ENCODE measurements around the gene PRR15L. TPM values are rescaled to one million over a fixed set of nuclear protein-coding genes. Genes with fewer than 3 reads are reported as not detected.

PRR15L gene
- total RNA-seq, 1 experiment from 2014 or later: 0.18 TPM

- POLR2A ChIA-PET: no interaction called here
- TF ChIP-seq SIN3A (IDR thresholded peaks at IDR 0.05; ENCODE audit: borderline replicate concordance, insufficient read depth, low read depth, low read length): no peak
- TF ChIP-seq, protein P1, sequence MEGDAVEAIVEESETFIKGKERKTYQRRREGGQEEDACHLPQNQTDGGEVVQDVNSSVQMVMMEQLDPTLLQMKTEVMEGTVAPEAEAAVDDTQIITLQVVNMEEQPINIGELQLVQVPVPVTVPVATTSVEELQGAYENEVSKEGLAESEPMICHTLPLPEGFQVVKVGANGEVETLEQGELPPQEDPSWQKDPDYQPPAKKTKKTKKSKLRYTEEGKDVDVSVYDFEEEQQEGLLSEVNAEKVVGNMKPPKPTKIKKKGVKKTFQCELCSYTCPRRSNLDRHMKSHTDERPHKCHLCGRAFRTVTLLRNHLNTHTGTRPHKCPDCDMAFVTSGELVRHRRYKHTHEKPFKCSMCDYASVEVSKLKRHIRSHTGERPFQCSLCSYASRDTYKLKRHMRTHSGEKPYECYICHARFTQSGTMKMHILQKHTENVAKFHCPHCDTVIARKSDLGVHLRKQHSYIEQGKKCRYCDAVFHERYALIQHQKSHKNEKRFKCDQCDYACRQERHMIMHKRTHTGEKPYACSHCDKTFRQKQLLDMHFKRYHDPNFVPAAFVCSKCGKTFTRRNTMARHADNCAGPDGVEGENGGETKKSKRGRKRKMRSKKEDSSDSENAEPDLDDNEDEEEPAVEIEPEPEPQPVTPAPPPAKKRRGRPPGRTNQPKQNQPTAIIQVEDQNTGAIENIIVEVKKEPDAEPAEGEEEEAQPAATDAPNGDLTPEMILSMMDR (IDR thresholded peaks at IDR 0.05): no peak
- no peak for TF ChIP-seq TCF7L2 (IDR thresholded peaks at IDR 0.05; ENCODE audit: low read depth, low read length)
- TF ChIP-seq, protein P2, sequence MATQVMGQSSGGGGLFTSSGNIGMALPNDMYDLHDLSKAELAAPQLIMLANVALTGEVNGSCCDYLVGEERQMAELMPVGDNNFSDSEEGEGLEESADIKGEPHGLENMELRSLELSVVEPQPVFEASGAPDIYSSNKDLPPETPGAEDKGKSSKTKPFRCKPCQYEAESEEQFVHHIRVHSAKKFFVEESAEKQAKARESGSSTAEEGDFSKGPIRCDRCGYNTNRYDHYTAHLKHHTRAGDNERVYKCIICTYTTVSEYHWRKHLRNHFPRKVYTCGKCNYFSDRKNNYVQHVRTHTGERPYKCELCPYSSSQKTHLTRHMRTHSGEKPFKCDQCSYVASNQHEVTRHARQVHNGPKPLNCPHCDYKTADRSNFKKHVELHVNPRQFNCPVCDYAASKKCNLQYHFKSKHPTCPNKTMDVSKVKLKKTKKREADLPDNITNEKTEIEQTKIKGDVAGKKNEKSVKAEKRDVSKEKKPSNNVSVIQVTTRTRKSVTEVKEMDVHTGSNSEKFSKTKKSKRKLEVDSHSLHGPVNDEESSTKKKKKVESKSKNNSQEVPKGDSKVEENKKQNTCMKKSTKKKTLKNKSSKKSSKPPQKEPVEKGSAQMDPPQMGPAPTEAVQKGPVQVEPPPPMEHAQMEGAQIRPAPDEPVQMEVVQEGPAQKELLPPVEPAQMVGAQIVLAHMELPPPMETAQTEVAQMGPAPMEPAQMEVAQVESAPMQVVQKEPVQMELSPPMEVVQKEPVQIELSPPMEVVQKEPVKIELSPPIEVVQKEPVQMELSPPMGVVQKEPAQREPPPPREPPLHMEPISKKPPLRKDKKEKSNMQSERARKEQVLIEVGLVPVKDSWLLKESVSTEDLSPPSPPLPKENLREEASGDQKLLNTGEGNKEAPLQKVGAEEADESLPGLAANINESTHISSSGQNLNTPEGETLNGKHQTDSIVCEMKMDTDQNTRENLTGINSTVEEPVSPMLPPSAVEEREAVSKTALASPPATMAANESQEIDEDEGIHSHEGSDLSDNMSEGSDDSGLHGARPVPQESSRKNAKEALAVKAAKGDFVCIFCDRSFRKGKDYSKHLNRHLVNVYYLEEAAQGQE (IDR thresholded peaks at IDR 0.05; ENCODE audit: insufficient read depth in 1 of 2, low read depth in 2 of 2, low read length in 1 of 2): no peak
- no peak for TF ChIP-seq POLR2AphosphoS5 (IDR thresholded peaks at IDR 0.05; ENCODE audit: low read depth, low read length)
- Histone ChIP-seq H3K27me3 (ENCODE audit: control insufficient read depth, insufficient read depth, low read length) (no peaks in the 10 kb centered on the region), H3K4me1 (ENCODE audit: control insufficient read depth, insufficient read depth, low read length) (peaks cover 12% of the 10 kb centered on the region), H3K9me3 (ENCODE audit: control insufficient read depth, insufficient read depth, low read depth, low read length) (no peaks in the 10 kb centered on the region), H3K36me3 (ENCODE audit: control insufficient read depth, insufficient read depth, low read length) (no peaks in the 10 kb centered on the region; the same call in 1 of the 2 replicates), H3K4me3 (ENCODE audit: low read depth in 2 of 2, low read length in 2 of 2) (no peak overlapping the region), H3K27ac (ENCODE audit: low read length) (0 out of 2 replicates have a peak overlapping the region, but pooled peaks have one; percentile 35)
- BruUV-seq (replicated peaks): no TSS peak
- in situ Hi-C loops (cut with HindIII; ENCODE audit: low pct_unique_long_range_greater_than_20kb, low sequenced_read_pairs) (no loop called here), intact Hi-C loops (cut with micrococcal nuclease; ENCODE audit: unreplicated experiment) (no loop called here)
- no peak for ATAC-seq
- no peak for DNase-seq (ENCODE audit: low read depth, low spot score)
- CTCF ChIA-PET: interaction anchor here (1.1 kb wide), 1 partner anchor 32 kb away, joined by 4 read pairs; no protein-coding TSS in a partner anchor
These were observed 28.8 kb upstream of the PRR15L start for GRCh38 chr17:47986520-47986919.

- no peak overlapping the region for H3K27ac ChIP-seq (ENCODE audit: low read length)
- in situ Hi-C loops (cut with HindIII; ENCODE audit: low pct_unique_long_range_greater_than_20kb, low sequenced_read_pairs) (no loop called here), intact Hi-C loops (cut with micrococcal nuclease; ENCODE audit: unreplicated experiment) (no loop called here)
- no peak for ATAC-seq
- no peak overlapping the region for H3K4me3 ChIP-seq (ENCODE audit: low read depth in 2 of 2, low read length in 2 of 2)
- H3K9me3 ChIP-seq (ENCODE audit: control insufficient read depth, insufficient read depth, low read depth, low read length): no peaks in the 10 kb centered on the region
- no peak for DNase-seq (ENCODE audit: low read depth, low spot score)
- peaks cover 10% of the 10 kb centered on the region; the same call in 1 of the 2 replicates for H3K4me1 ChIP-seq (ENCODE audit: control insufficient read depth, insufficient read depth, low read length)
- CTCF ChIA-PET: interaction anchor here (1.1 kb wide), 1 partner anchor 35 kb away, joined by 3 read pairs; no protein-coding TSS in a partner anchor
- POLR2A ChIA-PET: no interaction called here
- peaks cover under 1% of the 10 kb centered on the region; the same call in 1 of the 2 replicates for H3K36me3 ChIP-seq (ENCODE audit: control insufficient read depth, insufficient read depth, low read length)
- no peaks in the 10 kb centered on the region for H3K27me3 ChIP-seq (ENCODE audit: control insufficient read depth, insufficient read depth, low read length)
- TF ChIP-seq, protein P1 (IDR thresholded peaks at IDR 0.05): no peak
- no peak for TF ChIP-seq SIN3A (IDR thresholded peaks at IDR 0.05; ENCODE audit: borderline replicate concordance, insufficient read depth, low read depth, low read length)
- no peak for TF ChIP-seq TCF7L2 (IDR thresholded peaks at IDR 0.05; ENCODE audit: low read depth, low read length)
- TF ChIP-seq, protein P2 (IDR thresholded peaks at IDR 0.05; ENCODE audit: insufficient read depth in 1 of 2, low read depth in 2 of 2, low read length in 1 of 2): no peak
- no peak for TF ChIP-seq POLR2AphosphoS5 (IDR thresholded peaks at IDR 0.05; ENCODE audit: low read depth, low read length)
- no TSS peak for BruUV-seq (replicated peaks)
These were observed 26.0 kb upstream of the PRR15L start for GRCh38 chr17:47983492-47984223.

Measured in Panc1 (cell line).